Measurements from ENCODE around the gene UBASH3A.
"Not testable (repeated sequence)": the region's sequence is repeated elsewhere in the genome, so short reads cannot be mapped to it uniquely, and the experiment has no call there.

Gene UBASH3A

GRCh38 chr21:42463861-42464515, 60.3 kb downstream of the UBASH3A start:
- in situ Hi-C loops (cut with HindIII; ENCODE audit: low sequenced_read_pairs), result no loop called here

- in situ Hi-C loops (cut with HindIII; ENCODE audit: low sequenced_read_pairs), result no loop called here
Measured at GRCh38 chr21:42465008-42465802, 61.5 kb downstream of the UBASH3A start.

GRCh38 chr21:42465803-42466127, 62.1 kb downstream of the UBASH3A start:
- in situ Hi-C loops (cut with HindIII; ENCODE audit: low sequenced_read_pairs), result no loop called here

- in situ Hi-C loops (cut with HindIII; ENCODE audit: low sequenced_read_pairs), result no loop called here
Measured at GRCh38 chr21:42466700-42467099, 63.0 kb downstream of the UBASH3A start.

- in situ Hi-C loops (cut with HindIII; ENCODE audit: low sequenced_read_pairs), result no loop called here
Measured at GRCh38 chr21:42467140-42467983, 63.7 kb downstream of the UBASH3A start.

GRCh38 chr21:42468491-42469131, 64.9 kb downstream of the UBASH3A start:
- in situ Hi-C loops (cut with HindIII; ENCODE audit: low sequenced_read_pairs), result no loop called here

- in situ Hi-C loops (cut with HindIII; ENCODE audit: low sequenced_read_pairs), result no loop called here
Measured at GRCh38 chr21:42469272-42469671, 65.6 kb downstream of the UBASH3A start.

GRCh38 chr21:42469726-42470125, 66.0 kb downstream of the UBASH3A start:
- in situ Hi-C loops (cut with HindIII; ENCODE audit: low sequenced_read_pairs), result not testable (repeated sequence)

- in situ Hi-C loops (cut with HindIII; ENCODE audit: low sequenced_read_pairs), result no loop called here
Measured at GRCh38 chr21:42471206-42471605, 67.5 kb downstream of the UBASH3A start.

- in situ Hi-C loops (cut with HindIII; ENCODE audit: low sequenced_read_pairs), result no loop called here
Measured at GRCh38 chr21:42471716-42472330, 68.1 kb downstream of the UBASH3A start.

GRCh38 chr21:42472521-42472920, 68.8 kb downstream of the UBASH3A start:
- in situ Hi-C loops (cut with HindIII; ENCODE audit: low sequenced_read_pairs), result no loop called here

- in situ Hi-C loops (cut with HindIII; ENCODE audit: low sequenced_read_pairs), result no loop called here
Measured at GRCh38 chr21:42473498-42474042, 69.9 kb downstream of the UBASH3A start.

- in situ Hi-C loops (cut with HindIII; ENCODE audit: low sequenced_read_pairs), result no loop called here
Measured at GRCh38 chr21:42474043-42474831, 70.5 kb downstream of the UBASH3A start.

GRCh38 chr21:42475036-42475435, 71.3 kb downstream of the UBASH3A start:
- in situ Hi-C loops (cut with HindIII; ENCODE audit: low sequenced_read_pairs), result no loop called here

- in situ Hi-C loops (cut with HindIII; ENCODE audit: low sequenced_read_pairs), result no loop called here
Measured at GRCh38 chr21:42475526-42476387, 72.1 kb downstream of the UBASH3A start.

- in situ Hi-C loops (cut with HindIII; ENCODE audit: low sequenced_read_pairs), result no loop called here
Measured at GRCh38 chr21:42476388-42477331, 73.0 kb downstream of the UBASH3A start.

GRCh38 chr21:42478504-42478903, 74.8 kb downstream of the UBASH3A start:
- in situ Hi-C loops (cut with HindIII; ENCODE audit: low sequenced_read_pairs), result no loop called here

GRCh38 chr21:42479582-42479981, 75.9 kb downstream of the UBASH3A start:
- in situ Hi-C loops (cut with HindIII; ENCODE audit: low sequenced_read_pairs), result no loop called here

Measured in endothelial cell of hepatic sinusoid (primary cell).